ENCODE data around the gene PIGB. TPM values are rescaled to one million over a fixed set of nuclear protein-coding genes. Genes with fewer than 3 reads are reported as not detected.

The PIGB gene
- polyA plus RNA-seq, 1 donor (not counting 4 experiments of a cell fraction or from before 2014, with no cell fraction given), result 29.1 TPM

DNA sequence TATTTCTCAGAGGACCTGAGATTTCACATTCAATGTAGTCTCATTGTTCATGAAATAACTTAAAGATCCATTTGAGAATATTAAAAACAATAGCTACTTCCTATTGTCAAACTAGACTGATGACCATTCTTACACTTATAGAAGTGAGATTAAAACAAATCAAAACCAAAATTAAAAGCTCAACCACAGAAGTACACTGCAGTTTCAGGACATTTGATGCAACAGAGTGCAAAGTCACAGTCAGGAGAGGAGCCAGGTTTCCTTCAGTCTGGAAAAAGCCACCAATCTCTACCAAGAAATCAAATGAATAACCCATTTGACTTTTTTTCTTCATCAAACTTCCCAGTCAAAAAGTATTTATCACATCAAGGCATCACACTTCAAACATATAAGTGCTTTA is 83.7 kb downstream of the PIGB start:
- TF ChIP-seq EZH2 (IDR thresholded peaks at IDR 0.05; ENCODE audit: low read length) (no peak), CTCF (optimal IDR thresholded peaks at IDR 0.05 in 1 of 3, IDR thresholded peaks at IDR 0.05 in 1 of 3, conservative IDR thresholded peaks at IDR 0.05 in 1 of 3; ENCODE audit: extremely low read depth in 1 of 3, insufficient read depth in 2 of 3, low read length in 3 of 3) (no peak)
- Histone ChIP-seq H3K9me3 (ENCODE audit: control insufficient read depth, low read depth, low read length) (no peaks in the 10 kb centered on the region), H3K36me3 (ENCODE audit: control insufficient read depth in 2 of 2, extremely low read depth in 1 of 2, insufficient read depth in 2 of 2, low read length in 2 of 2) (no peaks in the 10 kb centered on the region), H3K27me3 (ENCODE audit: control insufficient read depth, extremely low read depth, insufficient read depth, low read length) (no peaks in the 10 kb centered on the region), H3K4me3 (ENCODE audit: control insufficient read depth in 2 of 3, extremely low read depth in 1 of 3, insufficient read depth in 2 of 3, low read depth in 1 of 3, low read length in 3 of 3) (no peak overlapping the region), H3K4me2 (ENCODE audit: control insufficient read depth, extremely low read depth, insufficient read depth, low read depth, low read length) (no peak overlapping the region), H3K4me1 (ENCODE audit: control insufficient read depth, extremely low read depth, insufficient read depth, low read length) (peaks cover 5% of the 10 kb centered on the region), H3K79me2 (ENCODE audit: control insufficient read depth, insufficient read depth, low read length) (peaks cover 2% of the 10 kb centered on the region), H3K27ac (ENCODE audit: control insufficient read depth, insufficient read depth, low read length) (no peak overlapping the region), H4K20me1 (ENCODE audit: control insufficient read depth, extremely low read depth, insufficient read depth, low read length) (no peaks in the 10 kb centered on the region), H3K9ac (ENCODE audit: control insufficient read depth, extremely low read depth, insufficient read depth, low read length) (no peak overlapping the region), H2AFZ (ENCODE audit: control insufficient read depth, low read length) (no peak overlapping the region), H3K9me1 (ENCODE audit: control insufficient read depth, extremely low read depth, insufficient read depth, low read length) (peaks cover 2% of the 10 kb centered on the region)
- FAIRE-seq (no peak), DNase-seq (ENCODE audit: low read depth, low spot score) (no peak)
- dilution Hi-C loops (cut with MboI; ENCODE audit: extremely low pct_ligation_motif_present, low sequenced_read_pairs), result no loop called here

- no peak overlapping the region for H3K9ac ChIP-seq (ENCODE audit: control insufficient read depth, extremely low read depth, insufficient read depth, low read length)
- FAIRE-seq (no peak), DNase-seq (ENCODE audit: low read depth, low spot score) (no peak)
- H3K4me1 ChIP-seq (ENCODE audit: control insufficient read depth, extremely low read depth, insufficient read depth, low read length), result peaks cover 7% of the 10 kb centered on the region
- H3K27ac ChIP-seq (ENCODE audit: control insufficient read depth, insufficient read depth, low read length), result no peak overlapping the region
- peaks cover 2% of the 10 kb centered on the region for H3K9me1 ChIP-seq (ENCODE audit: control insufficient read depth, extremely low read depth, insufficient read depth, low read length)
- no peaks in the 10 kb centered on the region for H3K27me3 ChIP-seq (ENCODE audit: control insufficient read depth, extremely low read depth, insufficient read depth, low read length)
- TF ChIP-seq EZH2 (IDR thresholded peaks at IDR 0.05; ENCODE audit: low read length) (no peak), CTCF (optimal IDR thresholded peaks at IDR 0.05 in 1 of 3, IDR thresholded peaks at IDR 0.05 in 1 of 3, conservative IDR thresholded peaks at IDR 0.05 in 1 of 3; ENCODE audit: extremely low read depth in 1 of 3, insufficient read depth in 2 of 3, low read length in 3 of 3) (no peak)
- H3K36me3 ChIP-seq (ENCODE audit: control insufficient read depth in 2 of 2, extremely low read depth in 1 of 2, insufficient read depth in 2 of 2, low read length in 2 of 2), result no peaks in the 10 kb centered on the region
- H2AFZ ChIP-seq (ENCODE audit: control insufficient read depth, low read length), result no peak overlapping the region
- H3K4me3 ChIP-seq (ENCODE audit: control insufficient read depth in 2 of 3, extremely low read depth in 1 of 3, insufficient read depth in 2 of 3, low read depth in 1 of 3, low read length in 3 of 3), result no peak overlapping the region
- dilution Hi-C loops (cut with MboI; ENCODE audit: extremely low pct_ligation_motif_present, low sequenced_read_pairs), result no loop called here
- H3K4me2 ChIP-seq (ENCODE audit: control insufficient read depth, extremely low read depth, insufficient read depth, low read depth, low read length), result no peak overlapping the region
- peaks cover 2% of the 10 kb centered on the region for H3K79me2 ChIP-seq (ENCODE audit: control insufficient read depth, insufficient read depth, low read length)
- no peaks in the 10 kb centered on the region for H3K9me3 ChIP-seq (ENCODE audit: control insufficient read depth, low read depth, low read length)
- no peaks in the 10 kb centered on the region for H4K20me1 ChIP-seq (ENCODE audit: control insufficient read depth, extremely low read depth, insufficient read depth, low read length)
These were observed 84.5 kb downstream of the PIGB start for GRCh38 chr15:55403531-55403930.

Other genes with a start within 250 kb of the PIGB start
- 38.5 to 99.9 TPM (median 46.6 TPM) in 3 replicates for gene RSL24D1, start 122.3 kb upstream of the PIGB start, polyA plus RNA-seq
- gene RAB27A, start 29.4 kb upstream of the PIGB start, polyA plus RNA-seq, result 5.9 to 10.8 TPM (median 8.4 TPM) in 3 replicates
- gene PIGBOS1, start 99 bp upstream of the PIGB start, polyA plus RNA-seq, result 5.5 to 8.6 TPM (median 7.1 TPM) in 3 replicates
- 7.1 to 12.4 TPM (median 10.5 TPM) in 3 replicates for gene CCPG1, start 89.1 kb downstream of the PIGB start, polyA plus RNA-seq
- gene PIERCE2, start 89.3 kb downstream of the PIGB start, polyA plus RNA-seq, result 3.2 to 4.3 TPM (median 3.4 TPM) in 3 replicates
- gene DNAAF4, start 189.0 kb downstream of the PIGB start, polyA plus RNA-seq, result 2.9 to 4.3 TPM (median 3.7 TPM) in 3 replicates